HCT116 (cell line): ENCODE results near the gene EVC2.

Experiments used
- ATF3 ChIP-seq: IDR thresholded peaks from 2 replicates; pipeline ENCODE4 v1.6.1; 2012
- CTCF ChIP-seq, 3 experiments: fragments of 200-600 bp in 1 of 3; sonication (generic) in 1 of 3; IDR thresholded peaks in 2 of 3; conservative IDR thresholded peaks in 1 of 3; 2 replicates each; pipeline ENCODE4 v1.5.1; 2012 to 2017; ENCODE audit warnings: low read depth in 2 of 3, low read length in 2 of 3, antibody characterized with exemption in 1 of 3, borderline replicate concordance in 1 of 3, control low read depth in 1 of 3, mild to moderate bottlenecking in 1 of 3, mixed read lengths in 1 of 3, mixed run types in 1 of 3, moderate library complexity in 1 of 3; ENCODE audit not compliant: insufficient read depth in 1 of 3
- EGR1 ChIP-seq: IDR thresholded peaks from 2 replicates; pipeline ENCODE4 v1.6.1; 2012; ENCODE audit warnings: low read depth
- EZH2 ChIP-seq: fragments of 200-600 bp; sonication (generic); IDR thresholded peaks from 2 replicates; pipeline ENCODE4 v1.6.1; 2017; ENCODE audit warnings: antibody characterized with exemption, mixed run types
- EZH2phosphoT487 ChIP-seq: fragments of 200-600 bp; IDR thresholded peaks from 2 replicates; pipeline ENCODE4 v1.6.1; 2018; ENCODE audit warnings: antibody characterized with exemption, borderline replicate concordance
- MAX ChIP-seq: IDR thresholded peaks from 2 replicates; pipeline ENCODE4 v1.6.1; 2012
- POLR2A ChIP-seq: IDR thresholded peaks from 2 replicates; pipeline ENCODE4 v1.7.0; 2011; ENCODE audit warnings: borderline replicate concordance; ENCODE audit not compliant: insufficient read depth, insufficient read length; ENCODE audit errors: extremely low read depth
- POLR2AphosphoS5 ChIP-seq: IDR thresholded peaks from 2 replicates; pipeline ENCODE4 v1.6.1; 2011; ENCODE audit warnings: mild to moderate bottlenecking, low read depth, low read length, moderate library complexity
- RAD21 ChIP-seq: IDR thresholded peaks from 2 replicates; pipeline ENCODE4 v1.6.1; 2012; ENCODE audit warnings: low read depth, mild to moderate bottlenecking
- SRF ChIP-seq: IDR thresholded peaks from 2 replicates; pipeline ENCODE4 v1.6.1; 2012; ENCODE audit warnings: low read depth
- TCF7L2 ChIP-seq: IDR thresholded peaks from 2 replicates; pipeline ENCODE4 v1.7.0; 2011; ENCODE audit warnings: borderline replicate concordance, inconsistent platforms; ENCODE audit not compliant: insufficient read depth, insufficient read length; ENCODE audit errors: extremely low read depth
- ZBTB33 ChIP-seq: IDR thresholded peaks from 2 replicates; pipeline ENCODE4 v1.6.1; 2011; ENCODE audit warnings: mild to moderate bottlenecking, low read length, moderate library complexity; ENCODE audit not compliant: insufficient replicate concordance; ENCODE audit errors: extremely low read depth
- ZNF274 ChIP-seq: fragments of 200-500 bp; sonication (Bioruptor generic); IDR thresholded peaks from 2 replicates; pipeline ENCODE4 v1.6.1; 2014; ENCODE audit warnings: mild to moderate bottlenecking, low read depth, low read length, inconsistent platforms
- TF ChIP-seq, protein P1 (sequence below): IDR thresholded peaks from 2 replicates; pipeline ENCODE4 v1.6.1; 2012; ENCODE audit warnings: low read depth

GRCh38 chr4:5751666-5752375, 43.5 kb upstream of the EVC2 start:
- TF ChIP-seq POLR2AphosphoS5 (no peak), POLR2A (no peak), CTCF (IDR thresholded peaks at IDR 0.05 in 2 of 3, conservative IDR thresholded peaks at IDR 0.05 in 1 of 3; ENCODE audit: borderline replicate concordance in 1 of 3, insufficient read depth in 1 of 3, low read depth in 2 of 3, low read length in 2 of 3) (no peak), EZH2 (no peak), ZBTB33 (no peak), EZH2phosphoT487 (no peak), MAX (no peak), ZNF274 (no peak), ATF3 (no peak), SRF (no peak), RAD21 (no peak), TCF7L2 (no peak), EGR1 (no peak)
- TF ChIP-seq, protein P1, sequence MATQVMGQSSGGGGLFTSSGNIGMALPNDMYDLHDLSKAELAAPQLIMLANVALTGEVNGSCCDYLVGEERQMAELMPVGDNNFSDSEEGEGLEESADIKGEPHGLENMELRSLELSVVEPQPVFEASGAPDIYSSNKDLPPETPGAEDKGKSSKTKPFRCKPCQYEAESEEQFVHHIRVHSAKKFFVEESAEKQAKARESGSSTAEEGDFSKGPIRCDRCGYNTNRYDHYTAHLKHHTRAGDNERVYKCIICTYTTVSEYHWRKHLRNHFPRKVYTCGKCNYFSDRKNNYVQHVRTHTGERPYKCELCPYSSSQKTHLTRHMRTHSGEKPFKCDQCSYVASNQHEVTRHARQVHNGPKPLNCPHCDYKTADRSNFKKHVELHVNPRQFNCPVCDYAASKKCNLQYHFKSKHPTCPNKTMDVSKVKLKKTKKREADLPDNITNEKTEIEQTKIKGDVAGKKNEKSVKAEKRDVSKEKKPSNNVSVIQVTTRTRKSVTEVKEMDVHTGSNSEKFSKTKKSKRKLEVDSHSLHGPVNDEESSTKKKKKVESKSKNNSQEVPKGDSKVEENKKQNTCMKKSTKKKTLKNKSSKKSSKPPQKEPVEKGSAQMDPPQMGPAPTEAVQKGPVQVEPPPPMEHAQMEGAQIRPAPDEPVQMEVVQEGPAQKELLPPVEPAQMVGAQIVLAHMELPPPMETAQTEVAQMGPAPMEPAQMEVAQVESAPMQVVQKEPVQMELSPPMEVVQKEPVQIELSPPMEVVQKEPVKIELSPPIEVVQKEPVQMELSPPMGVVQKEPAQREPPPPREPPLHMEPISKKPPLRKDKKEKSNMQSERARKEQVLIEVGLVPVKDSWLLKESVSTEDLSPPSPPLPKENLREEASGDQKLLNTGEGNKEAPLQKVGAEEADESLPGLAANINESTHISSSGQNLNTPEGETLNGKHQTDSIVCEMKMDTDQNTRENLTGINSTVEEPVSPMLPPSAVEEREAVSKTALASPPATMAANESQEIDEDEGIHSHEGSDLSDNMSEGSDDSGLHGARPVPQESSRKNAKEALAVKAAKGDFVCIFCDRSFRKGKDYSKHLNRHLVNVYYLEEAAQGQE: no peak
